Hematopoietic multipotent progenitor cell treated with erythropoietin and hydrocortisone succinate and interleukin-3 and kit ligand, for 6 days (in vitro differentiated cells): Measurements from ENCODE around the gene PES1.
"Not testable (repeated sequence)": the region's sequence is repeated elsewhere in the genome, so short reads cannot be mapped to it uniquely, and the experiment has no call there.

ENCODE experiments used
- DNase-seq: peaks from one replicate; pipeline ENCODE4 v3.0.0-alpha.2; 2015

The PES1 gene

DNA sequence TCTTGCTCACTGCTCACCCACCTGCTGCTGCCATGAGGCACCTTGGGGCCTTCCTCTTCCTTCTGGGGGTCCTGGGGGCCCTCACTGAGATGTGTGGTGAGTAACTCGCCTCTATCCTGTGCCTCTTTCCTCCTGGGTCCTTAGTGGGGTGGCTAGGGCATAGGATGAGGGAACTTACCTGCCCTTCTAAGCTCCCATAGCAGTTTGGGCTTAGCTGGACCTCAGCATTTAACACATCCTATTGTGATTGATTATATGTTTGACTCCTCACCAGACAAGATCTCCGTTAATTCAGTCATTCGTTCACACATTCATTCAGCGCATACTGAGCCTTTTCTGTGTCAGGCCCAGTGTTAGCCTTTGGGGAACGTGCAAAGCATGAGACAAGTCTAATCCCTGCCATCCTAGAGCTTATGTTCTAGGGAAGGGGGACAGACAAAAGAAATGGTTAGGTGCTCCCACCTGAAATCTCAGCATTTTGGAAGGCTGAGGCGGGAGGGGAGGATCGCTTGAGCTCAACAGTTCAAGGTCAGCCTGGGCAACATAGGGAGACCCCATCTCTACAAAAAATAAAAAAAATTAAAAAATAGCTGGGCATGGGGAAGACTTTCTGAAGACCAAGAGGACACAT, 15.7 kb upstream of the PES1 start:
- DNase-seq = no peak

DNA sequence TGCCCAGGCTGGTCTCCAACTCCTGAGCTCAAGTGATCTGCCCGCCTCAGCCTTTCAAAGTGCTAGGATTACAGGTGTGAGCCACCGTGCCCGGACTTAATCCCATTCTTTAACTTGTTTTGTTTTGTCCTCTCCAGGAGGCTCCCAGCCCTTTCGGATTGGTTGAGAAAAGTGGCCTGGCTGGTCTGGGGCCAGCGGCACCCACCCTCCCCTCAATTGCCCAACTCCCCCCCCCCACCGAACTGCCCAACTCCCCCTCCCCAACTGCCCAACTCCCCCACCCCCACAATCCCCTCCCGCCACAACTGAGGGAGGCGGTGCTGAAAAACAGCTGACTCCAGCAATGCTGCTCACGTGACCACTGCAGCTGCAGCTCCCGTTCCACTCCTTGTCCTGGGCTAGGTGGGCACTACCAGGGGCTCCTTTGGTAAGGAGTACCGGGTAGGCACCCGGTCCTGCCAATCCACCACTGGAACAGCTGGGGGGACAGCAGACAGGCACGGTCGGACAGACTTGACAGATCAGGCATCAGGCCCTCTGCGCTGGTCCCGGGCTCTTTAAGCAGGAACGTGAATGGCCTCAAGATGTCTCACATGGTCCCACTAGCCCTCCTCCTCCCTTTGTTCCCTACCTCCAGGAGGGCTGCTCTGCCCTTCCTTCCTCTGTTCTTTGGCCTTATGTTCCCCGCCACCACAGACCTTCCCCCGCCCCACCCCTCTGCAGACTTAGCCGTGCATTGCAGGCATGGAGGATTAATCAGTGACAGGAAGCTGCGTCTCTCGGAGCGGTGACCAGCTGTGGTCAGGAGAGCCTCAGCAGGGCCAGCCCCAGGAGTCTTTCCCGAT, 15.0 kb upstream of the PES1 start, which contains the start of gene TCN2:
TCN2 (plus strand) TSS at position 720 of the 845 bp plus-strand sequence. CDS start 158 bp downstream, outside the sequence.
- DNase-seq = peak; percentile 75

DNA sequence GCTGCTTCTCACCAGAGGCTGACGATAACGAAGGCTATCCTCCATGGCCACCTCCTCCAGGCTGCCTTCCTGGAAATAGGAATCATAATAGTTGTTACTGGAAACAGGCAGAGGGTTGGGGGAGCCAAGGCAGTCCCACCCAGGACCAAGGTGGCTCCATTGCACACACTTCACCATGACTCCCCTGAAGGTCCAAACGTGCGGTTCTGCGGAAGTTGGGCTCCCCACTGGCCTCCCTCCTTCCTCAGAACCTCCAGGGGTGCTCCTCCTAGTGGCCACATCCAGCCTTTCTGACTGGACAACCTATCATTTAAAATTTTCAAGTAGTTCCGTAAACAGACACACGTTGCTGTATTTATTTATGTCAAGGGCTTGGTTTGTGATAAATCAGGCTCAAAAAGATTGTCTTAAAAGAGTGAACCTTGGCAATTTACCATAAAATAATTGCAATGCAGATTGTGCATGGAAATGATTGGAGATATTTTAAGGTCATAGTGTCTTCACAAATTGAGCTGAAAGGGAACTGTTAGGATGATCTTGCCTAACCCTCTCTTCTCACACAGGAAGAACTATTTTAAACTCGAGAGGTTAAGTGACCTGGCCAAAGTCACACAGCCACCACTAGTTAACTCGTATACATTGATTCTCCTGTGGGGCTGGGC, 13.9 kb upstream of the PES1 start:
- DNase-seq = peak; percentile 84

DNA sequence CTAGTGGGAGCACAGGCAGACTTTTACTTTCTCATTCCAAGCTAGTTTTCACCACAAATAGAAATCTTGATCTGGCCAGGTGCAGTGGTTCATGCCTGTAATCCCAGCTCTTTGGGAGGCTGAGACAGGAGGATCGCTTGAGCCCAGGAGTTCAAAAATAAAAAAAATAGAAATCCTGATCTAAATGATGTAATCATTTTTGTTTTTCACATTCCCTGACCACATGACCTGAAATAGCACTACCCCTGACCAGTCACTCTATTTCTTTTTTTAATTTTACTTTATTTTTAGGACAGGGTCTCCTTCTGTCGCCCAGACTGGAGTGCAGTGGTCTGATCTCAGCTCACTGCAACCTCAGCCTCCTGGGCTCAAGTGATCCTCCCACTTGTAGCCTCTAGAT, 13.0 kb upstream of the PES1 start:
- no peak for DNase-seq

DNA sequence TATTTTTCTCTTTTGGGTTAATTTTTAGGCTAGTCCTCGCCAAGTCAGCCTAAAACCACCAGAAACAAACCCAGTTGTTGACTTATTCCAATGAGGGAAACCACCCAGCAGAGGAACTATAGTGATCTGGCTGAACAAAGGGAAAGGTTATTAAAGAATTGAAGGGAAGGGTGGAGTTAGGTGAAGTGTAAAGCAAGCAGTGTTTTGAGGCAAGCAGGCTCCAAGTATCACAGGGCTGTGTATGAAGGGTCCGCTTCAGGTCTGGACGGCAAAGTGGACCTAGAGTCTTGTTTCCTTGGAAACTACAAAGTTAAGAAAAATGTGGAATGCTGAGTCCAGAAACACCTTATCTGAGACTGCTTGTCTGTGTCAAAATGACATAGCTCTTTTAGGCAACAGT, 12.1 kb upstream of the PES1 start:
- no peak for DNase-seq

DNA sequence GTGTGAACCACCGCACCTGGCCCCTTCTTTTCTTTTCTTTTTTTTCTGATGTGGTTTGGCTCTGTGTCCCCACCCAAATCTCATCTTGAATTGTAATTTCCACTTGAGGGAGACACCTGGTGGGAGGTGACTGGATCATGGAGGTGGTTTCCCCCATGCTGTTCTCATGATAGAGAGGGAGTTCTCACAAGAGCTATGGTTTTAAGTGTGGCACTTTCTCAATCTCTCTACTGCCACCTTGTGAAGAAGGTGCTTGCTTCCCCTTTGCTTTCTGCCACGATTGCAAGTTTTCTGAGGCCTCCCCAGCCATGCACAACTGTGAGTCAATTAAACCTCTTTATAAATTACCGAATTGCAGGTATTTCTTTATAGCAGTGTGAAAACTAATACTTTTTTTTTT, 10.3 kb upstream of the PES1 start:
- peak; percentile 79 for DNase-seq

DNA sequence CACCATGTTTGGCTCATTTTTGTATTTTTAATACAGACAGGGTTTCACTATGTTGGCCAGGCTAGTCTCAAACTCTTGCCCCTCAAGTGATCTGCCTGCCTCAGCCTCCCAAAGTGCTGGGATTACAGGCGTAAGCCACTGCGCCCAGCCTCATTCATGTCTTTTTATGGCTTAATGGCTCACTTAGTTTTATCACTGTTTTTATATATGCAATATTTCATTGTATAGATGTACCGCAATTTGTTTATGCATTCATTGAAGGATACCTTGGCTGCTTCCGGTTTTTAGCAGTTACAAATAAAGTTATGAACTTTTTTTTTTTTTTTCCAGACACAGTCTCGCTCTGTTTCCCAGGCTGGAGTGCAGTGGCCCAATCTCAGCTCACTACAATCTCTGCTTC, 9.8 kb upstream of the PES1 start:
- DNase-seq = no peak

DNA sequence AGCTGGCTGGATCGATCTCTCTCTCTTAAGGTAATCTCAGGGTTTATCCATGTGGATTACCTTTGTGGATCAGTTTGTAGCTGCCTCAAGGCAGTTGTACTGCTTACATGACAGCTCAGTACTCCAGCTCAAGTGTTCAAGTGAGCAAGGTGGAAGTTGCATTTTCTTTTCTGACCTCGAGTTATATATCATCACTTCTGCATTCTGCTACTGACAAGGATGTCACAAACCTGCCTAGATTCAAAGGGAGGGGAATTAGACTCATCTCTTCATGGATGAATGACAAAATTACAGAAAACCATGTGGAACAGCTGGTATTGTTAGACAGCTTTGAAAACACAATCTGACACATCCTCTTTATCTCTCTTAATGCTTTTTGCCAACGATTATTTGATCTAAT, 9.2 kb upstream of the PES1 start:
- DNase-seq = no peak

DNA sequence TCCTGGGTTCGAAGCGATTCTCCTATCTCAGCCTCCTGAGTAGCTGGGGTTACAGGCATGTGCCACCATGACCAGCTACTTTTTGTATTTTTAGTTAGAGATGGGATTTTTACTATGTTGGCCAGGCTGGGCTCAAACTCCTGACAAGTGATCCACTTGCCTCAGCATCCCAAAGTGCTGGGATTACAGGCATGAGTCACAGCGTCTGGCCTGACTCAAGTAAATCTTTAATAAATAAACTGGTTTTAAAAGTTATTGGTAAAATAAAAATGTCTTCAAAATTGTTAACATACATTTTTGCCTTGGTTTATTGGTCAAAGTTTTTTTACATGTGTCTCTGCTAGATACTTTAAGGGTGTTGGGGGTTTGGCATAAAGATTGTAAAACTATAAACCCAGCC, 7.3 kb upstream of the PES1 start:
- DNase-seq = no peak

DNA sequence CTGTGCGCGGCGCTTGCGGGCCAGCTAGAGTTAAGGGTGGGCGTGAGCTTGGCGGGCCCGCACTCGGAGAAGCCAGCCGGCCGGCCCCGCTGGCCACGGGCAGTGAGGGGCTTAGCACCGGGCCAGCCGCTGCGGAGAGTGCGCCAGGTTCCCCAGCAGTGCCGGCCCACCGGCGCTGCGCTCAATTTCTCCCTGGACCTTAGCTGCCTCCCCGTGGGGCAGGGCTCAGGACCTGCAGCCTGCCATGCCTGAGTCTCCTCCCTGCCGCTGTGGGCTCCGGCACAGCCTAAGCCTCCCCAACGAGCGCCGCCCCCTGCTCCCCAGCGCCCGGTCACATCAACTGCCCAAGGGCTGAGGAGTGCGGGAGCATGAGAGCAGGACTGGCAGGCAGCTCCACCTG, 5.2 kb upstream of the PES1 start:
- no peak for DNase-seq

DNA sequence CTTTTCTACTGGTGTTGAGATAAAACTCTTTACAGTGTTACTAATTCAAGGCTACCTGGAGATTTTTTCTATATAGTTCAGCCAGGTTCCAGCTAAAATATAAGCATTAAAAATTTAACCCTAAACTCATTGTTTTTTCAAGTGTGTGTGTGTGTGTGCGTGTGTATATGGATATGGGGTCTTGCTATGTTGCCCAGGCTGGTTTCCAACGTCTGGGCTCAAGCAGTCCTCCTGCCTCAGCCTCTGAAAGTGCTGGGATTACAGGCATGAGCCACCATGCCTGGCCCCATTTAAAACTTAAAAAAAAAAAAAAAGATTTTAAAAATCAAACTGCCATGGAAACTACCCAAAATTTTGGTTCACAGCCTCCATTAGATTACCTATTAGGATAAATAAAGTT, 4.5 kb upstream of the PES1 start:
- DNase-seq = no peak

DNA sequence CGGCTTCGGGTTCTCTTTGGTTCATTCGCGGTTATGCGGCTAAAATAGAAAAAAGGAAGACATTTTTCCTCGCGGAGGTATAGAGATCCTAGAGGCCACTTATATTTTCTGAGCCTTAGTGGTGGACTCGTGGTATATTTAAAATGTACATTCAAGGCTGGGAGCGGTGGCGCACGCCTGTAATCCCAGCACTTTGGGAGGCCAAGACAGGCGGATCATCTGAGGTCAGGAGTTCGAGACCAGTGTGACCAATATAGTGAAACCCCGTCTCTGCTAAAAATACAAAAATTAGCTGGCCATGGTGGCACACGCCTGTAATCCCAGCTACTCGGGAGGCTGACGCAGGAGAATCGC, 627 bp upstream of the PES1 start:
- not testable (repeated sequence) for DNase-seq

DNA sequence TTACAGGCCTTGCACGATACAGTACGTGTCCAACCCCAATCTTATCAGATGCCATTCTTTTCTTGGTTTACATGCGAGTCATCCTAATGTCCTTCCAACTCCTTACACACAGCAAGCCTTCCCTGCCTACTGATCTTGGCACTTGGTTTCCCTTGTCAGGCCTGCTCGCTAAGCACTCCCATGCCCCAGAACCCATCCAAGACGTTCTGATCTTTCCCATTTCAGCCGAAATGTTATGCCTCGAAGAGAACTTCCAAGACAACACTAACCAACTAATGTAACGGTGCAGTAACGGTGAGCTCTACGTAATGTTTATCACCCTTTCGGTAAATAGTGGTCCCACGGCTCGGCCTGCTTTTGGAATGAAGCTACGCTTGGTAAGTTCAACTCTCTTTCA, 521 bp downstream of the PES1 start:
- peak; percentile 59 for DNase-seq

DNA sequence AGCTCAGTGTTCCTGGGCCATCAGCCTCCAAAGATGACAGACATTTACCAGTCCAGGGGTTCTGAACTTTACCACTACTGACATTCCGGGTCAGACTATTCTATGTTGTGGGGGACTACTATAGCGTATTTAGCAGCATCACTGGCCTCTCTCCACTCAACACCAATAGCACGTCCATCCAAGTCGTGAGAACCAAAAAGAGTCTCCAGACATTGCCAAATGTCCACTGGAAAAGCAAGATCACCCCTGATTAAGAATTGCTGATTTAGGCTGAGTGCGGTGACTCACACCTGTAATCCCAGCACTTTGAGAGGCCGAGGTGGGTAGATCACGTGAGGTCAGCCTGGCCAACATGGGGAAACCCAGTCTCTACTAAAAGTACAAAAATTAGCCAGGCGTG, 5.3 kb downstream of the PES1 start:
- no peak for DNase-seq

DNA sequence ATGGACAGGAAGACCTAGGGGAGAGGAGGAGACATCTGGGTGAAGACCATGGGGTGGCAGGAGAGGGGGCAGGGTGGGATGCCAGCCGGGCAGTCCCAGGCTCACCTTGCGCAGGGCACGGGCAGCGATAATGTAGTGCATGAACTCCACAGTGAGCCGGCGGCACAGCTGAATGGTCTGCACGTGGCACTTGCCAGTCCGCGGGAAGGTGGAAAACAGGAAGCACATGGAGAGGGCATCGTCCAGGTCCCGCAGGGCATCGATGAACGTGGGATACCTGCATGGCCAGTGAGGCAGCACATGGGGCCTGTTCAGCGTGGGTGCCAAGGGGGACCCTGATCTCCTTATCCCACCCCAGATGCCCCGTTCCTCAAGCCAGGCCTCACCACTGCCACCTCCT, 7.3 kb downstream of the PES1 start:
- DNase-seq = no peak

DNA sequence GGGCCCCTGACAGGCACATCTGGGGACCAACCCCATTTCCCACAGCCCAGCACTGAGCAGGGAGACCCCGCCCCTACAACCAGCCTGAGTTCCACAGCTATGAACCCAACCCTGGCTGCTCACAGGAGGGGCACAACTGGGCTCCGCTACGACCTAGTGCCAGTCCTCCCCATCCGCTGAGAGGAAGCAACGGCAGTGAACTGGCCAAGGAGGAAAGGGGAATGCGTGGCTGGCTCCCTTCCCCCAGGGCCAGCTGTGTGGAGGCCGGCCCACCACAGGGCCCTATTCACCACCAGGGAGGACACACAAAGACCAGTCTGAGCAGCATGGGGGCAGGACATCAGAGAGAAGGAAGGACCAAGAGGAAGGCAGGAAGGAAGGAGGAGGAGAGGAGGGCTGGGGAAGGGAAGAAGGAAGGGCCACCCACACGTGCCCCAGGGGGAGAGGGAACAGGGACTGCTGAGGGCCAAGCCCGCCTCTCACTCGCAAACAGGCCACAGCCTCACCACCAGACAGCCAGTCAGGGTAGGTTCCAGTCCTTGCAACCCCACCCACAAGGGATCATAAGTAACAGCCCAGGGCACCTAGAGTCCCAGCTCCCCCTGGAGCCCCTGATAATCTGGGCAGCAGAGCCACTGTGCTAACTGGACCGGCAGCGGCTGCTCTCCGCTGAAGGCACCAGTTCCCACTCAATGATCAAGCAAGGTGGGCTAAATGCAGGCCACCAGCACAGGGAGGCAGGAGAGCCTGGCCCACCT, 8.7 kb downstream of the PES1 start:
- DNase-seq = no peak

DNA sequence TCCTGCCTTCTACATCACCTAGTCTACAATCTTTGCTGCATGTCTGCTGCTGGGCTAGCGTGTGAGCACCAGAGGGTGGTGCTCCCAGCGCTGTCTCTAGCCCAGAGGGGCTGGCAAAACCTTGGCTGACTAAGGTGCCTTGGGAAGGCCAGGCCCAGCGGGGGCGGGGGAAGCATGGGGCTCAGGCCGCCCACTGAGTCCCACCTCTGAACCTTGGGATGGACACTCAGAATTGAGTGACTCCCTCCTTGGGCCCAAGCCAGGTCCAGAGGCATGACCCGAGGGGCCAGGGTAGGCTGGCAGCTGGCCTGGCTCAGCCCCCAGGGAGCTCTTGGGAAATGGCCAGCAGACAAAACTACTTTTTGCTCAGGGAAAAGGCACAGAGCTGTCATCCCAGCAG, 9.7 kb downstream of the PES1 start:
- DNase-seq = no peak

DNA sequence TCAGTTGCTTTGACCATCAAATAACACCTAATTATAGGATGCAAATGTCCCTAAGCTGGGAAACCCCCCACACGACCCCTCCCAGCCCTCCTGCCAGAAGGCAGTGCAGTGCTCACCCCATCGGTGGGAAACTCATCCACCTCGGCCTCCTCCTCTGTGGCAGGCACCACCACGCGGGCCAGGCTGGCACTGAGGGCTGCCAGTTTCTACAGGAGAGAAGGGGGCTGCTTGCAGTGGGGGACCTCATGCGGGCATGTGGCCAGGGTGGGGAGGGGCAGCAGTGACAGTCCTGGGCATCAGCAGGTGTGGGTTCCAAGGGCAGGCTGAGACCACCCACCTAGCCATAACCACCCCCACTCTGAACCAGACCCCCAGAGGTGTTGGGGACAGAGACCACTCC, 10.8 kb downstream of the PES1 start:
- no peak for DNase-seq

DNA sequence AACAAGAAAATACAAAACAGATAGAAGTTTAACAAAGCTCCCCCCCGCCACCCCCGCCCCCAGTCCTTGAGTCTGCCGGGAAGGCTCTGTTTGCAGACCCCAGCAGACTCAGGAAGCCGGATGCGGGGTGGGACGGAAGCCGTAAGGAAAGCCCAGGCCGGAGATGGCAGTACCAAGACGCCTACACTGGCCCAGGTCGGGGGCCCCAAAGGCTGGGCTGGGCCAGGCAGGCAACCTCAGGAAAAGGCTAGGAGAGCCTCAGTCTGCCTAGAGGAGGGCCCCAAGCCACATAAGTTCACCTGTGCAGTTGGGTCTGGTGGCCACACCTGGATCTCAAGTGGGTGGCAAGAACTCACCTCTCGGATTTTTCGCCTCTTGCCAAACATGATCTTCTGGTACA, 13.2 kb downstream of the PES1 start:
- no peak for DNase-seq

DNA sequence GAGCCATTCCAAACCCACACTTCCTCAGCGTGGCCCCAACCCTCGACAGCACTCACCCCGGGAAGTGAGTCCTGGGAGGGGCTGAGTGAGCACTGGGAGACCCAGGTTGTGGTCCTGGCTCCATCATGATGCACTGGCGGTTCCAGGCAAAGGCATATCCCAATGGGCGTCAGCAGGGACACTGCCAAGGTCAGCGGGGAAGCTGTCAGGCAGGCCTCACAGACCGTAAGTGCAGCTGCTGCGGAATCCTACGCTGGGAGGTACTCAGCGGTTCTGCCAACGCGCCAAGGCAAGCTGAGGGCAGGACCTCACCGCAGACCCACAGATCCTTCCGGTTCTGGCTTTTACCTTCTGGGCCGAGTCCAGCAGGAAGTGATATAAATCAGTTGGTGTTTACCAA, 15.9 kb downstream of the PES1 start:
- no peak for DNase-seq

DNA sequence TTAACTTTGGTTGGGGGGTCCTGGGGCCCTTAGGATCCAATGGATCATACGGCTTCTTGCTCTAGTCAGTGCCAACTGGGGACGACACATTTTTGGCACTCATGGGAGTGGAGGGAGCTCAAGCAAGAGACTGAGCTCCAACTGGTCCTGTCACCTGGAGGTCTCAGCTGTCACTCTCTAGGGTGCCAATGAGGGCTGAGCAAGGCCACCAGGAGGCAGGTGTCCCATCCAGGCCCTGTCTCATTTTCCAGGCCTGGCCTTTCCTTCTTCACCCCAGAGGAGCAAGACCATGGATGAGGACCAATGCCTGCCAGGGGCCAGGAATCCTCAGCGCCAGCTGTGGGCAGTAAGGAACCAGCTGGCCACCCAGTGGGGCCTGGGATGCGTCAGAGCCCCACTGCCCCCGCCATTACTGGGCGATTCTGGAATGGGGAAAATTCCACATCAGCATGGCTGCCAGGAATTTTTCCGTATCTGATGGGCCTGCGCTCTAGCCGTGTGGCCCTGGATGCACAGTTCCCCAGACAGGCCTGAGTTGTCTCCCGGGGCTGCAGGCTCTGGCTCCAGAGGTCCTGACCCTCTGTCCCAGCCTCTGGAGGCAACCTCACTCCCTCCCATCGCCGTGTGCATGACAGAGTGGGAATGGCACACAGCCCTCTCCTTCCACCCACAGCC, 16.6 kb downstream of the PES1 start:
- DNase-seq = no peak

DNA sequence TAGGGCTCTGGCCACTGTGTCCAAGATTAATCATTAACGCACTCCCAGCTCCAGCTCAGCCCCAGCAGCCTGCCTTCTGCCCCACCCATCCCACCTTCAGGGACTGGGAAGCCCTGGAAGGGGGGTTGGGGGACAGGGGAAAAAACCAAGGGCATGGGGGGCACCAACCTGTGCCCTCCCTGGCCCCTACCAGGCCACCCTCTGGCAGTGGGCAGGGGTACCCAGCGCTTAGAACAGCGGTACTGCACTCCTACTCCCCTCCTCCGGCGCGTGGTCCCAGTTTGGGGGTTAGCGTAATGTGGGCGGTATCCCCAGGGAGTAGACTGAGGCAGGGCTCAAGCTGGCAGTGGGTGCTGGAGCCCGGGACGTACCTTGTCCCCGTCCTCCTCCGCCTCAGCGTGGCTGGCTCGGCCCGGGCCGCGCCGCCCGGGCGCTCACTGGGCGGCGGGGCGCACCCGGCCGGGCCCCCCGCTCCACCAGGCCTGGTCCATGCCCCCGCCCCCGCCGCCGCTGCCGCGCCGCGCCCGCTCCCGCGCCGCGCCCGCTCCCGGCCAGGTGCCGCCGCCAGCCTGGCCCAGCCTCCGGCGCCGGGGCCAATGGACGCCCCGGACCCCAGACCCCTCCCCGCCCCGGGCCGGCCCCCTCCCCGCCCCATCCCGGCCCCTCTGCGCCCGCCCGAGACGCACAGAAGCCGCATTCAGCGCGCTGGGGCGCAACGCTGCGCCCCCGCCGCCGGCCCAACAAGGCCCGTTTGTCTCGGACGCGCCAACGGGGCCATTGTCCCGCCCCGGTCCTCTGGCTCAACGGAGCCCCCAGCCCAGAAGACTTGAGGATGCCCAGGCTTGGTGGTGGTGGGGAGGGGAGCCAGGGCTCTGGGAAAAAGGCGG, 17.4 kb downstream of the PES1 start, which contains the start of gene GAL3ST1:
GAL3ST1 (minus strand) TSS at position 571 of the 887 bp plus-strand sequence. CDS start 17,273 bp downstream, outside the sequence.
- no peak for DNase-seq
